Kidney tubule cell (primary cell): ENCODE results near the gene LRIG3.

Source experiments
- DNase-seq: peaks from one replicate; pipeline ENCODE4 v3.0.0-alpha.2; 2018; ENCODE audit warnings: low spot score

The LRIG3 gene

GRCh38 chr12:58932806-58933681, 12.7 kb upstream of the LRIG3 start:
- no peak for DNase-seq

GRCh38 chr12:58931518-58931917, 11.2 kb upstream of the LRIG3 start:
- no peak for DNase-seq

GRCh38 chr12:58930770-58931324, 10.5 kb upstream of the LRIG3 start:
- no peak for DNase-seq

- no peak for DNase-seq
These were observed 6.8 kb upstream of the LRIG3 start for GRCh38 chr12:58927120-58927519.

- DNase-seq: no peak
These were observed 6.3 kb upstream of the LRIG3 start for GRCh38 chr12:58926586-58926985.

- no peak for DNase-seq
These were observed 5.4 kb upstream of the LRIG3 start for GRCh38 chr12:58925751-58926150.

GRCh38 chr12:58925111-58925611, 4.9 kb upstream of the LRIG3 start:
- DNase-seq: no peak

- DNase-seq: no peak
These were observed 4.3 kb upstream of the LRIG3 start for GRCh38 chr12:58924652-58925051.

GRCh38 chr12:58923781-58924180, 3.5 kb upstream of the LRIG3 start:
- no peak for DNase-seq

GRCh38 chr12:58922849-58923248, 2.5 kb upstream of the LRIG3 start:
- no peak for DNase-seq

- no peak for DNase-seq
These were observed 907 bp upstream of the LRIG3 start for GRCh38 chr12:58920961-58921861.

- DNase-seq: peak; percentile 62
These were observed 838 bp downstream of the LRIG3 start for GRCh38 chr12:58919231-58920101.

GRCh38 chr12:58918469-58918844, 1.8 kb downstream of the LRIG3 start:
- peak; percentile 25 for DNase-seq

- DNase-seq: peak; percentile 39
These were observed 2.4 kb downstream of the LRIG3 start for GRCh38 chr12:58917699-58918468.

- DNase-seq: peak; percentile 49
These were observed 3.3 kb downstream of the LRIG3 start for GRCh38 chr12:58916921-58917511.

- no peak for DNase-seq
These were observed 4.1 kb downstream of the LRIG3 start for GRCh38 chr12:58916161-58916621.

- peak; percentile 52 for DNase-seq
These were observed 4.7 kb downstream of the LRIG3 start for GRCh38 chr12:58915634-58916033.

- no peak for DNase-seq
These were observed 5.3 kb downstream of the LRIG3 start for GRCh38 chr12:58915037-58915436.

GRCh38 chr12:58914457-58914856, 5.8 kb downstream of the LRIG3 start:
- DNase-seq: peak; percentile 4

- no peak for DNase-seq
These were observed 12.9 kb downstream of the LRIG3 start for GRCh38 chr12:58907391-58907790.
